Activated CD8-positive, alpha-beta memory T cell treated with anti-CD3 and anti-CD28 coated beads for 48 hours (primary cell): ENCODE measurements around the gene ADCY2.

Experiments
- DNase-seq, 3 experiments: peaks; one replicate each; pipeline ENCODE4 v3.0.0-alpha.2; 2020; ENCODE audit warnings: low read depth in 2 of 3, low spot score in 2 of 3

The ADCY2 gene

DNA sequence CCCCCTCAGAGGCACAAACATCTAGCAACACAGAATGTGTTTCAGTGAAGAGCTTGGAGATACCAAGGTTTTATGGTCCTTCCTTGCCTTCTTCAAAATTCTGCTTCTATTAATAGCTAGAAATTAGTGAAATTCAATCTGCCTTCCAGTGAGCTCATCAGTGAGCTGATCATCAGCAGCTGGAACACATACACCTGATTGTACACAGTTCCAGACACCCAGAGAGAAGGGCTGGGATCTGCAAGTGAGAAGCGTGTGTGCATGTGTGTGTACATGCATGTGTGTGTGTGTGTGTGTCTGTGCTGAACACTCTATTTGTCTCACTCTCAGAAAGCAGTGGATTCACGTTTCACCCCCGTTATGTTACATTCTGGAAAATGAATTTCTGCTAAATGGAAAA is 426.5 kb downstream of the ADCY2 start:
- DNase-seq = no peak

DNA sequence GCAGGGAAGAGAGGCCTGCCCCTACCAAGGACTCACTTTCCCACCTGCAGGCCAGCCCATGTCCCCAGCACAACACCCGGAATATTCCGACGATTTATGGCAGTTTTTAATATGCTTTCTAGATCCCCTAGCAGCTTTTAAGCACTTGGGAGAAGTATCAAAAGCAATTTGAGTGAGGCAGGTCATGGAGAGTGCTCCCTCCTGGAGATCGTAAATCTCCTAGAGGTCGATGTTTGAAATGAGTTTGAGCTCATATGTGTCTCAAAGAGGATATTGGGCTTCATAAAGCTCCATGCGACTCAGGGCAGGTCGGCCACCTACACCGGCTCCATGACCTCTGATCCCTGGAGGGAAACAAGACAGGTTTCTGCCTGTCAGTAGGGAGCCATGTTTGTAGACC is 427.7 kb downstream of the ADCY2 start:
- no peak for DNase-seq

DNA sequence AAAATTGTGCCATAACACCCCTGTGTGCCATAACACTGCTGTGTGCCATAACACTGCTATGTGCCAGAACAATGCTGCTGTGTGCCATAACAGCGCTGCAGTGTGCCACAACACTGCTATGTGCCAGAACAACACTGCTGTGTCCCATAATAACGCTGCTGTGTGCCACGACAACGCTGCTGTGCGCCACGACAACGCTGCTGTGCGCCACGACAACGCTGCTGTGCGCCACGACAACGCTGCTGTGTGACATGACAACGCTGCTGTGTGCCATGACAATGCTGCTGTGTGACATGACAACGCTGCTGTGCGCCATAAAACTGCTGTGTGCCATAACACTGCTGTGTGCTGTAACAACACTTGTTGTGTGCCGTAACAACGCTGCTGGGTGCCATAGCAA is 429.1 kb downstream of the ADCY2 start:
- no peak for DNase-seq

DNA sequence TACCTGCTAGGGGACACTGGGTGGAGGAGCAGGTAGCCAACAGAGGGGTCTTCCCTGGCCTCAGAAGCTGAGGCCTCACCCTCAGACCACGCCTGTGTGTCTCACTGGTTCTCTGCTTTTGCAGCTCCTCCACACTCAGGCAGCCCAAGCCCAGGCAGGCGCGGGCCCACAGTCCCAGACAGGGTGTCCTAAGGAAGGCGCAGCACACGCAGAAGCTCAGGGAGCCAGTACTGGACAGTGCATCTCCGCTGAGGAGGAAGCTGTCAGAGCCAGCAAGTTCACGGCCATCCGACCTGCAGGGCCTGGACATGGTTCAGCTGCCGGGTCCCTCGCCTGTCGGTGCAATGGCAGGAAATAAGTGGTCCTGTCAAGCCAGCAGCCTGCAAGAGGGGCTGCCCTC is 429.7 kb downstream of the ADCY2 start:
- DNase-seq = no peak

DNA sequence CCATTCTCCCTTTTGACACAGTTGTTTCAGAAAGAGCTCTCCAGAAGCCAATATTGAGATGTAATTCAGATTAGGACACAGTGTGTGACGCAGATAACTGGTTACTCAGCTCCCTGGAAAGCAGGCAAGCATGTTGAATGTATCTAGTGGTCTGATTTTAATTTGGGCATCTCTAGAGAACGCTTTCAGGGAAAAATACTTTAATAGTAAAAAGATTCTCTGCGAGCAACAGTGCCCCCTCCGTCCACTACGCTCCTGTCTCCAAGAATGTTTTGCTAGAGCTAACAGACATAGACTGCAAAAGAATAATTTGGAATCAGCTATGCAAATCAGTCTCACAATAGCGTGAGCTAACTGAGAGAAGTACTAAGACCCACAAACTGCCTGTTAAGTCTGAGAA is 431.7 kb downstream of the ADCY2 start:
- no peak for DNase-seq

DNA sequence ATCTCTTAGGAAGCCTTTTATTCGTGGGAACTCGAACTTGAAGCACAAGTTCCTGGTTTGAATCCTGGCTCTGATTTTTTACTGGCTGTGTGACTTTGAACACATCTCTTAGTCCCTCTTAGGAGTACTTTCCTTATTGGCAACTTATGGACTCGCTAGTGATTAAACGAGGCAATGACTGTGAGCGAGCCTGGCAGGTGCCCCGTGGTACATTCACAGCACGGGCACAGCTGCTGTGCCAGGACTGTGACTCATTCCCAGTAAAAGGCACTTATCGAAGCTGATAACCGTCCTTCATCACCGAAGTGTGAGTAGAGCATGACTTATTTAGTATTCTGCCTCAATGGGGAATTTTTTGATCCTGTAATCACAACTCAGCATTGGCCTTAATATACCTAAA is 432.3 kb downstream of the ADCY2 start:
- DNase-seq = no peak

DNA sequence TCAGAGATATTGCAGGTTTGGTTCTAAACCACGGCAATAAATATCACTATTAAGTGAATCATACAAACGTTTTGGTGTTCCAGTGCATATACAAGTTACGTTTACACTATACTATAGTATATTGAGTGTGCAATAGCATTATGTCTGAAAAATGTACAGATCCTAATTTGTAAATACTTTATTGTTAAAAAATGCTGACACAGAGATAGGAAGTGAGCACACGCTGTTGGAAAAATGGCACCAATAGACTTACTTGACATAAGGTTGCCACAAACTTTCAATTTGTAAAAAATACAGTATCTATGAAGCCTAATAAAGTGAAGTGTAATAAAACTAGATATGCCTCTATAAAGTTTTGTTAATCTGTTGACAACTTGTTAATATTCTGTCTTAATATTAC is 439.0 kb downstream of the ADCY2 start:
- DNase-seq = no peak

DNA sequence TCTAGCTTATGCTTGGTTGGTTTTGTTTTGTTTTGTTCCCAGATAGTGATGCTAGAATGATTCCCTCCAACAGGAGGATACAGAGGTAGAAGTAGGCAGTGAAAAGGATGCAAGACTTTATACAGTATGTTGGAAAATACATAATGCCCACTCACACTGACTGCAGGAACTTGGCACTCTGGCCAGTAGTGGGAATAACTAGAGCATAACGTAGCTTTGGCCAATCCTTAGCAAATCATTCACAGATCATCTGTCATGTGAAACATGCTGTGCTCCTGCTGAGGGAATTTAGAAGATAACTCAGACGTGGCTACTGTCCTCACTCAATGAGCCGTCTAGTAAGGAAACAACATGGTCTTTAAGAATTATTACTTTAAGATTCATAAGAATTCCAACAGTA is 441.5 kb downstream of the ADCY2 start:
- DNase-seq = no peak

DNA sequence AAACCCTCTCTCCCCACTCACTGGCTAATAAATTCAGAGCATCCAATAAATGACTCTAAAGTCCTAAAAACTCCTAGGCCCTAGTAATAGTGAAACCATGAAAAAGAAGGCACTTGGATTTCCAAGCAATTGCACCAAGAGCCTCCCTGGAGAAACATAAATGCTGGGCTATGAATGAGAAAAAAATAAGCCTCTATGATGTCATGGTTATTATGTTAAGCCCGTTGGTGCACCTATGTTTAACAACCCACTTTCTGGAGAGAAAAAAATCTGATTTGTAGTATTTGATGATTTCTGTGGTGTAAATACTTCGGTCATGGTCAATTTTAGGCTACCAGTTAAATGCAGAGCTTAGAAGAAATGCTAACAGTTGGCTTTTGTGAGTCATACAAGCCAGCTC is 446.6 kb downstream of the ADCY2 start:
- no peak for DNase-seq

DNA sequence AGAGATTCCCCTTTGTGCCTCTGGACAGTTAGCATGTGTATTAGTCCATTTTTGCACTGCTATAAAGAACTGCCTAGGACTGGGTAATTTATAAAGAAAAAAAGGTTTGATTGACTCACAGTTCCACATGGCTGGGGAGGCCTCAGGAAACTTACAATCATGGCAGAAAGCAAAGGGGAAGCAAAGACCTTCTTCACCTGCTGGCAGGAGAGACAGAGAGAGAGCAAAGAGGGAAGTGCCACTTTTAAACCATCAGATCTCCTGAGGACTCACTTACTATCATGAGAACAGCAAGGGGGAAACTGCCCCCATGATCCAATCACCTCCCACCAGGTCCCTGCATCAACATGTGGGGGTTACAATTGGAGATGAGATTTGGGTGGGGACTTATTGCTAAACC is 449.0 kb downstream of the ADCY2 start:
- no peak for DNase-seq

DNA sequence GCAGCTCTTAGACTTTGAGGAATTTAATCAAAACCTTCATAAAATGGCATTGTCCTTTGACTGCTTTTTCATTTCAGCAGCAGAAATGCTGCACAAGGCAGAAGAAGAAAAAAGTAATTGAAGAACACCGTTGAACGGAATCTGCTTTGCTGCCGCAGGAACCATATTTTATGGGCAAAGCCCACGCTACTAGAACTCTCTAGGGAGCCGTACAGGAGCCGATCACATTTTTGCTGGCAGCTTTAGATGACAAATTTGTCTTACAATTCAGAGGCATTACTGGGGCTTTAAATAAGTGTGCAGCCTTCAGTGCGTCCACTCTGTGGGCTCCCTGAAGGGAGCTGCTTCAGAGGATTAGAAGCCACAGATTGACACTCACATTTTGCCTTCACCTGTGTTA is 449.6 kb downstream of the ADCY2 start:
- no peak for DNase-seq

DNA sequence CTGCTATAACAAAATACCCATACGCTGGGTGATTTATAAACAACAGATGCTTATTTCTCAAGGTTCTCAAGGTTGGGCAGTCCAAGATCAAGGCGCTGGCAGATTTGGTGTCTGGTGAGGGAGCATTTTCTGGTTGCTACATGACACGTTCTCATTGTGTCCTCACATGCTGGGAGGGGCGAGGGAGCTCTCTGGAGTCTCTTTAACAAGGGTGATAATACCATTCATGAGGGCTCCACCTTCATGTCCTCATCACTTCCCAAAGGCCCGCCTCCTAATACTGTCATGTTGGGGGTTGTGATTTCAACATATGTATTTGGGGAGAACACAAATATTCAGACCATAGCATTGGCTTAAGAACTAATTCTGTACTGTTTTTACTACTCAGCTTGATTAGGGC is 450.4 kb downstream of the ADCY2 start:
- DNase-seq = no peak

DNA sequence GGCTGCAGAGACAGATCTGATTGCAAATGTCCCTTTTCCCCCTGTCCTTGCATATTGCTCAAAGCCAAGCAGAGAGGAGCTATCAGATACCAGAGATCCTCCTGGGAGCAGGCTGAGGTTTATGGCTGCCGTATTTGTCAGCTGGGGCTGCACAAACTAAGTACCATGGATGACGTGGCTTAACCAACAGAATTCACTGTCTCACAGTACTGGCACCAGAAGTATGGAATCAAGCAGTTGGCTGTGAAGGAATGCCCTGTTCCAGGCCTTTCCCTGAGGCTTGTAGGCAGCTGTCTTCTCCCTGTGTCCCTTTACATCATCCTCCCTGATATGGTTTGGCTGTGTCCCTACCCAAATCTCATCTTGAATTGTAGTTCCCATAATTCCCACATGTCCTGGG is 452.4 kb downstream of the ADCY2 start:
- DNase-seq = no peak

DNA sequence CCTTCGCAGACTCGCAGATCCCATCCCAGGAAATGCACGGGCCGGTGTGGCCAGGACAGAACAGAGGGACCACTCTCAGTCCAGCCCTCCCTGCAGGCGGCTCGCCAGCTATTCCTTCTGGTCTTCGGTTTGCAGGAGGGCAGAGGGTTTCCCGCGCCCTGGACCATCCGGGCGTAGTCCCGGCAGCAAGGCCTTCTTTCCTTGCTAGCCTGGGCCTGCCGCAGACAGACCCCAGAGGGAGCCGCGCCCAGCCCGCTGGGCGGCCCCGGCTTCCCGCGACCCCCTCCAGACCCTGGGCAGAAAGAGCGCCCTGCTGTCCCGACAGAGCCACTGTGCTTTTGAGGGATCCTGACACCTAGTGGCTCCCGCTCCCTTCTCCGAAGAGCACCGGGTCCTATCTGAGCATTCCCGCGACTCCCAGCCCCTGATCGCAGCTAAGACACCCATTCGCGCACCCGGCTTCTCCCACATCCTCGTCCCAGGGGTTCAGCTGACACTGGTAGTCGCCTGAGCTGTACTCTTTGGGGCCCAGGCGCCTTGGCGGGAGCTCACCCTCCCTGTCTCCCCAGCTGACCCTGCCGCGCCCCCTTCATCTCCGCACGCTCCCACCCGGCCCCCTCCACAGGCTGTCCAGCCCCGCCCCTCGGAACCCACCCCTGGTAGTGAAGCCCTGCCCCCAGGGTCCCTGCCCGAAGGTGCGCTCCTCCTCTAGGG is 453.9 kb downstream of the ADCY2 start:
- no peak for DNase-seq

DNA sequence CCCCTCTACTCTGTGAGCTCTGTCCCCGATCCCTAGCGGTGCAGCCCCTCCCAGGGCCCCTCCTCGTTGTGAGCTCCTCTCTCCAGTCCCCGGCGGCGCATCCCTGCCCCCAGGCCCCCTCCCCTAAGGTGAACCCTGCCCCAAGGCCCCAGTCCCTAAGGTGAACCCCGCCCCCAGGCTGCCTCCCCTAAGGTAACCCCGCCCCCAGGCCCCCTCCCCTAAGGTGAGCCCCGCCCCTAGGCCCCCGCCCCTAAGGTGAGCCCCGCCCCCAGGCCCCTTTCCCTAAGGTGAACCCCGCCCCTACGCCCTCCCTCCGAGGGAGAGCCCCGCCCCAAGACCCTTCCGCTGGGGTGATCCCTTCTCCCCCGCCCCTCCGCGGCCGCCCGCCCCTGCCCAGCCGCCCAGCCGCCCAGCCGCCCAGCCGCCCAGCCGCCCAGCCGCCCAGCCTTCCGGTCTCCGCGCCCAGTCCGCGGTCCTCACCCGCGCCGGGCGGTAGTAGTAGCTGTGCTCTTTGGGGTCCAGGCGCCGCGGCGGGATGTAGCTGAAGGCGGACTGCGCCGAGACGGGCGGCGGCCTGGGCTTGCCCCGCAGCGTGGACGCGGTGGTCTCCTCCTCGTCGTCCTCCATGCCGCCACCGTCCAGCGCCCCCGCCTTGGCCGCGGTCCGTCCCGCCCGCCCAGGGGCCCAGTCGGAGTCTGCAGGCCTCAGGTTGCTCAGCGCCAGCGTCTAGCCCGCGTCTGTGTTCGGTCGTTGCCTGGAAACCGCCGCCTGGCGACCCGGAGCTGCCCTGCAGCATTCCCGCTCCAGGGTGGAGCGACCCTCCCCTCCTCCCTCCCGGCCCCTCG is 454.7 kb downstream of the ADCY2 start, which contains the start of gene CFAP90:
TSS of gene CFAP90 (minus strand) at position 739 of the 845 bp plus-strand sequence. CDS start at position 627, 112 bp downstream.
- no peak for DNase-seq

DNA sequence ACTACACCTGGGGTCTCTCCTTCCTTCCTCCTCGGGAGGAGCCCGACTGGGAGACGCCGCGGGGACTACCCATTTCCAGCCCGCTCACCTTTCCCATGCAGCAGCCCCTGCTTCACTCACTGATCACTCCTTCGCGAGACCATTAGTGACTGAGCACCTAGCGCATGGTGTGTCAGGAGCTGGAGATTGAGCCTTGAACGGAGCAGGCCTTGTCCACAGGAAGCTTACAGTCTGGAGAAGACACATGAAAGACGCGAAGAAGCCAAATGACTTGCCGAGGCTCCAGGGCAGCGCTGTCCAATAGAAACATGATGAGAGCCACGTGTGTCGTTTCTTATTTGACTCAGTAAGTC is 455.3 kb downstream of the ADCY2 start:
- DNase-seq = no peak

DNA sequence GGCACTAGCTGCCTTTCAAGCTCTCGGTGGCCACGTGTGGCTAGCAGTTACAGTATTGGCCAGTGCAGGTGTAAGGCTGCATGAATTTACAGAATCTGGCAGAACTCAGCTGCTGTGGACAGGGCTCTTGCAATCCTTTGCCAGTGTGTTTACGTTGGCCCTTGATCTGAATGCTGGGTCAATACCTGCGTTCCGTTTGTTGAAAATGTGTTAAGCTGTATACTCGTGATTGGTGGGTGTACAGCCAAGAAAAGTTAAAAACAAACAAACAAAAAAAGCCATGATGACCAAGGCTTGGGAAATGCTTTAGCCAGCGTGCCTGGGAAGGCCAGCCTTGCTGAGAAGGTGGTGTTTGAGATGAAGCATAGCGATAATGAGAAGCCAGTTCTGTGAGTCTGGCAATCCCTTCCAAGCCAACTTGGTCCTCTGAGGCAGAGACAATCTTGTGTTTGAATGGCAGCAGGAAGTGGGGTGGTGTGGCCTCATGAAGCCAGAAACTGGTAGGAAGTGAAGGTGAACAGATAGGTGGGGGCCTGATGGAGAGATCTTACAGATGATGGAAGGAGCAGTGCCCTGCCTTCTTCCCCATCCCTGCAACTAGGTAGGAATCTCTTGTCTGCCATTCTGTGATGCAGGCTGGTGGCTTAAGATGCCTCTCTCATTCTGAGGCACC is 455.8 kb downstream of the ADCY2 start:
- DNase-seq = no peak

DNA sequence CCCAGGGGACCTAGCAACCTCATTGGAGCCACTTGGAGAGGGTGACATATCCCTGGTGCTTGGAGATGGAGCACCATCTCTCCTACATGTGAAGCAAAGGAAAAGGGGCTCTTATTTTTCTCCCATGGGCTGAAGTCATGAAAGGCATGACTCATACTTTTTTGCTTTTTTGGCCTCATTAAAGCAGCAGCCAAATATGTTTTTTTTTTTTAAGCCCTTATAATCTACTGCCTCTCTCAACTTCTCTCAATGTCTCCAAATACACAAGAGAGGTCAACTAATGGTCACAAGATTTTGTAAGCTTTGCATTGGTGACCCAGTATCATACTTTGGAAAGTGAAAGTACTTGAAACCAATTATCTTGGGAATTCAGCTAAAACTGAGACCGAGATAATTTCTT is 456.6 kb downstream of the ADCY2 start:
- DNase-seq = no peak

DNA sequence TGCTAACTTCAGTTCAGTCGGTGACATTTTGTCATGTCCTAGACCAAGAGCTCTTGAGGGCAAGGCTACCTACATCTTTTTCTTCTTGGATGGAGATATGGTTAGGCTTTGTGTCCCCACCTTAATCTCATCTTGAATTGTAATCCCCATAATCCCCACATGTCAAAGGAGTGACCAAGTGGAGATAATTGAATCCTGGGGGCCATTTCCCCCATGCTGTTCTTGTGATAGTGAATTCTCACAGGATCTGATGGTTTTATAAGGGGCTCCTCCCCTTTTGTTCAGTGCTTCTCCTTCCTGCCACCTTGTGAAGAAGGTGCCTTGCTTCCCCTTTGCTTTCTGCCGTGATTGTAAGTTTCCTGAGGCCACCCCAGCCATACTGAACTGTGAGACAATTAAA is 457.1 kb downstream of the ADCY2 start:
- no peak for DNase-seq

DNA sequence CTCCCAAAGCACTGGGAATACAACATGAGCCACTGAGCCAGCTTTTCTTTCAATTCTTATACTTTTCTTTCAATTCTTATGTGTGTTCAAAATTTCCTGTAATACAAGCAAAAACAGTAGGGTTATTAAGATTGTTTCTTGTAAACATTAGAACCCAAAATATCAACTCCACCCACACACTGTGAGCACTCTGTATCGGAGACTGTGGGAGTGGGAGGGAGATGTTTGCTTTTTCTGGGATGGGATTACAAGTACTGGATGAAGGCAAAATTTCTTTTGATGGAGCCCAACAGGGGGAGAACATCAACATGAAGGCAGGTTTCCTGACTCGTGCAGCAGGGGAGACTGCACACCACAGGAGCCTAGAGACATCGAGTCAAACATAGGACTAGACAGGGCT is 459.7 kb downstream of the ADCY2 start:
- DNase-seq = no peak

DNA sequence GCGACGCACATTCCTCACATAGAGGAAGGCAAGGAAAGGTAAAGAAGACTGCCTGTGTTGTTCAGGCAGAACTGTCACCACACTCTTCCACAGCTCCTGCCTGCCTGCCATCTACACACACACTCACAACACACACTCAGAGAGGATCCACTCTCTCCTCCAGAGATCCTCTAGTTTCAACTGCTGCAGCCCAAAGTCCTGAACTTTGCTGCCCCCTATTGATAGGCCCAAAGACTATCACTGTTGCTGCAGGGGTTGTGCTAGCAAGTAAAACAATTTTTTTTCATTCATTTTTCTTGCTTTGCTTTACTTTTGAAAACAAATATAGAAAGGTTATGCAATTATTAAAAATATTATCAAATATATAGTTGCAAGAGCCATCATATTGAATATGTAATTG is 460.9 kb downstream of the ADCY2 start:
- no peak for DNase-seq

DNA sequence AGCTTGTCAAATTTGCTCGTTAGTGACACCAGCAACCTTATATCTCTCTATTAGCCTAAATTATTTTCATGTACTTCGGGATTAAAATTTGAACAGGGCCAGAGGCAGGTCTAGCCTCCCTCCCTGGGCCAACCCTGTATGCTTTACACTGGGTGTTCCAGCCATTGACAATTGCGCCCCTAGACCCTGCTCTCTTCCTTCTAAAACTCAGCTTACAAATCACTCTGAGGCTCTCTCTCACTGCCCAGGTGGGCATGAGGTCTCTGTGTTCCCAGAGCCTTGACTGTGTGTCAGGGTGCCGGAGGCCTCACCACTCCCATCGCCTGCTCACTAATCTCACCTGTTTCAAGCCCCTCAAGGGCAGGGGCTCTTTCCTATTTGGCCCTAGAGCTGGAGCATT is 461.4 kb downstream of the ADCY2 start:
- no peak for DNase-seq
